IMR-90 (cell line): Measurements from ENCODE around the gene KMT5C. TPM values are rescaled to one million over a fixed set of nuclear protein-coding genes. Genes with fewer than 3 reads are reported as not detected.
A peak's percentile ranks its signal among the peaks of the same experiment; 100 is the strongest.

Experiments used
- ATAC-seq: fragments of 200-7000 bp; cut with Tn5 transposase; 2 replicates; pipeline ENCODE4 v1.9.1; 2020; ENCODE audit warnings: low read depth, mild to moderate bottlenecking, moderate library complexity
- BruUV-seq: library from RNA; stranded (reverse); fragments of 400-500 nt; replicated peaks from 2 replicates; lab custom pipeline; 2021; lab: Mats Ljungman, UMichigan
- CTCF ChIA-PET: fragments of 300-600 bp; formaldehyde crosslinking; extraction: SDS; loops from one replicate; lab custom pipeline; 2021; ENCODE audit warnings: antibody characterized with exemption; lab: Yijun Ruan, JAX
- POLR2A ChIA-PET: fragments of 300-600 bp; sonication (Branson Sonifier 250); formaldehyde crosslinking; loops from one replicate; lab custom pipeline; 2022; ENCODE audit warnings: antibody characterized with exemption; ENCODE audit not compliant: unreplicated experiment; lab: Charles Lee
- DNase-seq: peaks from one replicate; pipeline ENCODE4 v3.0.0; 2013
- H2AFZ ChIP-seq: replicated peaks from 2 replicates; pipeline ENCODE3; 2013; ENCODE audit warnings: low read length, mild to moderate bottlenecking; ENCODE audit not compliant: poor library complexity
- H2AK5ac ChIP-seq: 2 replicates; pipeline ENCODE4 v1.6.1; 2013; ENCODE audit warnings: low read depth, low read length, inconsistent platforms
- H2AK9ac ChIP-seq: replicated peaks from 2 replicates; pipeline ENCODE3; 2013; ENCODE audit warnings: mild to moderate bottlenecking, low read depth, low read length, moderate library complexity; ENCODE audit not compliant: poor library complexity
- H2BK120ac ChIP-seq: 2 replicates; pipeline ENCODE4 v1.6.1; 2013; ENCODE audit warnings: low read depth, low read length, inconsistent platforms
- H2BK15ac ChIP-seq: 3 replicates; pipeline ENCODE4 v1.6.1; 2013; ENCODE audit warnings: low read depth, low read length, inconsistent platforms
- H2BK20ac ChIP-seq: 2 replicates; pipeline ENCODE4 v1.6.1; 2013; ENCODE audit warnings: low read depth, mild to moderate bottlenecking, inconsistent platforms, low read length, moderate library complexity
- H2BK5ac ChIP-seq: 2 replicates; pipeline ENCODE4 v1.6.1; 2013; ENCODE audit warnings: mild to moderate bottlenecking, low read depth, low read length, inconsistent platforms; ENCODE audit not compliant: poor library complexity, severe bottlenecking
- H3K14ac ChIP-seq: replicated peaks from 2 replicates; pipeline ENCODE4 v1.6.1; 2013; ENCODE audit warnings: low read depth, low read length, inconsistent platforms
- H3K18ac ChIP-seq: 2 replicates; pipeline ENCODE4 v1.6.1; 2013; ENCODE audit warnings: low read depth, low read length, control low read depth
- H3K23ac ChIP-seq: 2 replicates; pipeline ENCODE4 v1.6.1; 2013; ENCODE audit warnings: low read depth, low read length, inconsistent platforms
- H3K27ac ChIP-seq: 2 replicates; pipeline ENCODE4 v1.5.1; 2013; ENCODE audit warnings: mild to moderate bottlenecking, control low read depth, low read length; ENCODE audit not compliant: insufficient read depth
- H3K27me3 ChIP-seq: 2 replicates; pipeline ENCODE4 v1.6.1; 2013; ENCODE audit warnings: low read length; ENCODE audit not compliant: control insufficient read depth, insufficient read depth
- H3K36me3 ChIP-seq: 2 replicates; pipeline ENCODE4 v1.6.1; 2013; ENCODE audit warnings: low read length, mixed read lengths; ENCODE audit not compliant: control insufficient read depth, insufficient read depth
- H3K4ac ChIP-seq: 2 replicates; pipeline ENCODE4 v1.6.1; 2013; ENCODE audit warnings: low read depth, low read length, inconsistent platforms
- H3K4me1 ChIP-seq: 2 replicates; pipeline ENCODE4 v1.6.1; 2013; ENCODE audit warnings: low read length, mixed read lengths; ENCODE audit not compliant: control insufficient read depth, insufficient read depth
- H3K4me2 ChIP-seq: 2 replicates; pipeline ENCODE4 v1.6.1; 2013; ENCODE audit warnings: low read depth, mild to moderate bottlenecking, control low read depth, low read length, moderate library complexity
- H3K4me3 ChIP-seq: 2 replicates; pipeline ENCODE4 v1.5.1; 2013; ENCODE audit warnings: low read depth, mild to moderate bottlenecking, control low read depth, low read length, moderate library complexity; ENCODE audit not compliant: insufficient read depth
- H3K56ac ChIP-seq: 2 replicates; pipeline ENCODE4 v1.6.1; 2013; ENCODE audit warnings: low read length, inconsistent platforms; ENCODE audit not compliant: insufficient read depth; ENCODE audit errors: extremely low read depth
- H3K79me1 ChIP-seq, 2 experiments: 2 replicates each; pipeline ENCODE4 v1.6.1; 2013; ENCODE audit warnings: low read length in 2 of 2, inconsistent platforms in 1 of 2, low read depth in 1 of 2
- H3K9ac ChIP-seq: 2 replicates; pipeline ENCODE4 v1.6.1; 2013; ENCODE audit warnings: low read depth, low read length, control low read depth
- H3K9me1 ChIP-seq: 2 replicates; pipeline ENCODE4 v1.6.1; 2013; ENCODE audit warnings: low read length, inconsistent platforms; ENCODE audit not compliant: insufficient read depth
- H3K9me3 ChIP-seq: 2 replicates; pipeline ENCODE4 v1.6.1; 2013; ENCODE audit warnings: low read length; ENCODE audit not compliant: control insufficient read depth, insufficient read depth
- H4K20me1 ChIP-seq: 2 replicates; pipeline ENCODE4 v1.6.1; 2013; ENCODE audit warnings: low read length, inconsistent platforms; ENCODE audit not compliant: insufficient read depth
- H4K5ac ChIP-seq: 2 replicates; pipeline ENCODE4 v1.6.1; 2013; ENCODE audit warnings: mild to moderate bottlenecking, low read depth, low read length, control low read depth
- H4K8ac ChIP-seq, 2 experiments: 2 replicates each; pipeline ENCODE4 v1.6.1; 2013; ENCODE audit warnings: low read depth in 2 of 2, low read length in 2 of 2, control low read depth in 1 of 2, inconsistent platforms in 1 of 2
- H4K91ac ChIP-seq: 2 replicates; pipeline ENCODE4 v1.6.1; 2013; ENCODE audit warnings: low read depth, low read length, inconsistent platforms; ENCODE audit not compliant: insufficient read depth
- RCOR1 ChIP-seq: IDR thresholded peaks from 2 replicates; pipeline ENCODE4 v1.6.1; 2012; ENCODE audit warnings: mild to moderate bottlenecking, low read length, improper control_type of control experiment; ENCODE audit not compliant: insufficient replicate concordance
- WGBS, 2 experiments: methylation state at CpG; one replicate each; pipeline versions ENCODE4 v1.1.5 to v1.1.7; 2013; ENCODE audit warnings: missing lambda C conversion rate in 2 of 2; ENCODE audit not compliant: insufficient read length in 1 of 2; ENCODE audit errors: extremely low coverage in 2 of 2; 5-methylcytosine and 5-hydroxymethylcytosine counted together
- dilution Hi-C: fragments of 300-500 bp; cut with HindIII; formaldehyde crosslinking; loops from one replicate; pipeline ENCODE4 v1.14.3; 2018; ENCODE audit warnings: low sequenced_read_pairs; ENCODE audit not compliant: unreplicated experiment
- in situ Hi-C: fragments of 300-500 bp; cut with MboI; formaldehyde crosslinking; loops from 3 replicates; pipeline ENCODE4 v1.14.3; 2019; ENCODE audit warnings: low sequenced_read_pairs, inconsistent platforms, mixed read lengths
- intact Hi-C: fragments of 100-400 bp; cut with micrococcal nuclease; formaldehyde crosslinking; loops from 2 replicates; pipeline ENCODE4 v1.10.0; 2022
- polyA plus RNA-seq, 3 experiments: library from polyadenylated mRNA; depleted of rRNA; stranded (reverse); fragments of >200 nt; gene quantifications; 2 replicates each; pipeline ENCODE4 v1.2.3, GENCODE V29; 2012; ENCODE audit warnings: low replicate concordance in 1 of 3
- total RNA-seq: library from RNA; depleted of rRNA; stranded (reverse); fragments of >200 nt; gene quantifications from 2 replicates; pipeline ENCODE4 v1.2.3, GENCODE V29; 2012

The KMT5C gene
- total and polyA plus RNA-seq, 2 of the 4 experiments (the other 2 are of a cell fraction): 1.8 to 5.9 TPM

DNA sequence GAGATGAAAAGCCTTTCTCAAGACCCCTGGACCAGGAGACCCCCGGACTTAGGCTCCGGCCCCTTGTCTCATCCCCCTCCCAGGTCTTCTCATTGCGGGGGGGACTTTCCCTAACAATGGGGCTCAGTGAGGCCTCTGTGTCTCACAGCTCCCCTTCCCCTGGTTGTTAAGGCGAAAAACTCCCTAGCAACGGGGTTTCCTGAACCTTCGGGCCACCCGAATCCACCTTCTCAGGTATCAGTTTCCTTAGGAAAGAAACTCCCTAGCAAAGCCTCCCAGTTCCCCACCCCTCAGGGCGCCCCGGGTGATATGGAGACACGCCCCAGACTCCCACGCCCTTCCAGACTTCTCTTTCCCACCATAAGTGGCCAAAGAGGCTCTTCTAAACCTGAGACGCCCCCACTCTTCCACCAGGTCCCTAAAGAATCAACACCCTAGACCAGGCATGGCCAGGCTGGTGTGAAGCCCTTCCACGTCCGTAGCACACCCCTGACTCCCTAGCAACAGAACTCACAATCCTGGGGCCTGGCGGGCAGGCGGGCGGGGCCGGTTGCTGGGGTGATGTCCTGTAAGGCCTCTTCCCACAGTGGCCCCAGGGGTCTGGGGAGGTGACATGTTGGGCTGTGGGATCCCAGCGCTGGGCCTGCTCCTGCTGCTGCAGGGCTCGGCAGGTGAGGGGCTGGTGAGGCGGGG is 36.7 kb downstream of the KMT5C start, which contains the start of gene TMEM190:
TMEM190 (plus strand) TSS at position 586 of the 693 bp plus-strand sequence; CDS start at position 614, 28 bp downstream.
- Histone ChIP-seq H2BK5ac (no peak within 1 kb of the TSS), H3K9ac (no peak within 1 kb of the TSS), H3K18ac (no peak within 1 kb of the TSS), H4K91ac (peak within 1 kb of the TSS; percentile 91), H3K27me3 (no peaks in the 10 kb centered on the region), H3K23ac (no peak within 1 kb of the TSS), H2BK15ac (peak within 1 kb of the TSS; percentile 98), H4K20me1 (no peaks in the 10 kb centered on the region), H3K14ac (peak within 1 kb of the TSS; percentile 41; the same call in 1 of the 2 replicates), H3K36me3 (no peaks in the 10 kb centered on the region), H3K4me2 (no peak within 1 kb of the TSS), H3K9me1 (peaks cover 13% of the 10 kb centered on the region; the same call in 1 of the 2 replicates), H2BK120ac (peak within 1 kb of the TSS; percentile 91), H2AK9ac (peak within 1 kb of the TSS; percentile 82), H3K27ac (peak within 1 kb of the TSS; percentile 42; the same call in 1 of the 2 replicates), H3K56ac (no peak within 1 kb of the TSS), H2BK20ac (peak within 1 kb of the TSS; percentile 82; the same call in 1 of the 2 replicates), H4K8ac (peak within 1 kb of the TSS; percentile 63 to 85; a peak in 3 of 4 replicates), H3K4me1 (peaks cover 30% of the 10 kb centered on the region), H3K79me1 (peaks cover 5 to 19% of the 10 kb centered on the region in 2 experiments; a peak in 3 of 4 replicates), H2AK5ac (peak within 1 kb of the TSS; percentile 86), H3K9me3 (no peaks in the 10 kb centered on the region), H2AFZ (peak within 1 kb of the TSS; percentile 58), H3K4ac (peak within 1 kb of the TSS; percentile 87), H4K5ac (no peak within 1 kb of the TSS), H3K4me3 (no peak within 1 kb of the TSS)
- ChIA-PET POLR2A (interaction anchor here (0.6 kb wide), 1 partner anchor 1502 kb away, joined by 3 read pairs; no protein-coding TSS in a partner anchor), CTCF (interaction anchor here (1.1 kb wide), 1 partner anchor 75 kb away, joined by 3 read pairs; no protein-coding TSS in a partner anchor)
- intact Hi-C loops (no loop called here), dilution Hi-C loops (no loop called here), in situ Hi-C loops (no loop called here)
- no TSS peak for BruUV-seq
- ATAC-seq: no peak
- 84% methylated on average over 8 of the region's 21 CpGs; no CpG with 5 or more reads in 1 of the 2 experiments for WGBS, 2 experiments
- DNase-seq: no peak
- no peak for TF ChIP-seq RCOR1
